Hematopoietic multipotent progenitor cell treated with erythropoietin and hydrocortisone succinate and interleukin-3 and kit ligand, for 6 days (in vitro differentiated cells): ENCODE data around the gene ZNF835.
A peak's percentile ranks its signal among the peaks of the same experiment; 100 is the strongest.
"Not testable (repeated sequence)": the region's sequence is repeated elsewhere in the genome, so short reads cannot be mapped to it uniquely, and the experiment has no call there.

Source experiments
- DNase-seq: peaks from one replicate; pipeline ENCODE4 v3.0.0-alpha.2; 2015

The ZNF835 gene

DNA sequence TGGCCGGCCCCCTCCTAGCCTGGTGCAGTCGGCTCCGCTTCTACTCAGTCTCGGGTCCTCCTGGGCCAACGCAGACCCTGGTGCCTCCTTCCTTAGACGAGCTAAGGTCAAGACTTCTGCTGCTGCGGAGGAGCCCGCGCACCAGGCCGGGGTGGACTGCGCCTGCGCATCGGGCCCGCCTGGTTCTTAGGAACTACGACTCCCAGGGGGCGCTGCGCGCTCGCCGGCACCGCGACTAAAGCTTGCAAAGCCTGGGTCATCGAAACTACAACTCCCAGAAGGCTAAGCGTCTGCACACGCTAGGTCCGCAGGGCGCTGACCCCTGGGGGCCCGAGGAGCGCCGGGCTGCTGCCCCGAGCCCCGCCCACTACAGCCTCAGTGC is at the start of gene ZNF835:
TSS of gene ZNF835 (minus strand) at position 145 of the 382 bp plus-strand sequence. CDS start 6,559 bp downstream, outside the sequence.
- peak; percentile 92 for DNase-seq

DNA sequence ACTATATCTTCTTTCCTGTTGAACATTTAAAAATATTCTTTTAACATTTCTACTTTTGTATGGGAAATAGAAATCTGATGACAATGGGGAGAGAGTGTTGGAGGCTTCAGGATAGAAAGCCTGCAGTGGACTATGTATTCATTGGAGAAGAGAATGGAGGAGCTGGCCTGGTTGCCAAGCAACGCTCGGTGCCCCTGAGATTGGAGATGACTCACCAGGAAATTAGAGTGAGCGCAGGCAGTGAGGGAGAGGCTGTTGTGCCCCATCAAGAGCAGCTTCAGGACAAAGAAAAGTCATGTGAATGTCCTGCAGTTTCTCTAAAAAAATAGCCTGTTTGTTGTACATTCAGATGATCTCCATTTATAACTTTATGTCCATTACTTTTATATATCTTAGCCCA is 48.7 kb upstream of the ZNF835 start:
- DNase-seq: no peak

DNA sequence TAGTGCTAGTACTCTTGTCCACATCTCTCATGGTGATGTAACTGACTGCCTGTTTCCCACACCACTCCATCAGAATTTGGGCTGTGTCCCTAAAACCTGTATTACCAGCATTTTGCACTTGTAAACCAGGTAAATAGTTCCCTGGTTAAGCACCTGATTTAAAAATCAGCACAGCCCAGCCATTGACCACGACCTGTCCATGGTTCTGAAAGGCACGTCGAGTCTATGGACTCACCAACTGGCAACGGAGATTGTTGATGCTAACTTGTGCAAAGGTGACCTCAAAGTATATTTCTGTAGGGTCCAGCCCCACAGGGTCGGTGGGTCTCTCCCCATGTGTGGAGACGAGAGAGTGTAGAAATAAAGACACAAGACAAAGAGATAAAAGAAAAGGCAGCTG is 46.7 kb upstream of the ZNF835 start:
- DNase-seq: no peak

DNA sequence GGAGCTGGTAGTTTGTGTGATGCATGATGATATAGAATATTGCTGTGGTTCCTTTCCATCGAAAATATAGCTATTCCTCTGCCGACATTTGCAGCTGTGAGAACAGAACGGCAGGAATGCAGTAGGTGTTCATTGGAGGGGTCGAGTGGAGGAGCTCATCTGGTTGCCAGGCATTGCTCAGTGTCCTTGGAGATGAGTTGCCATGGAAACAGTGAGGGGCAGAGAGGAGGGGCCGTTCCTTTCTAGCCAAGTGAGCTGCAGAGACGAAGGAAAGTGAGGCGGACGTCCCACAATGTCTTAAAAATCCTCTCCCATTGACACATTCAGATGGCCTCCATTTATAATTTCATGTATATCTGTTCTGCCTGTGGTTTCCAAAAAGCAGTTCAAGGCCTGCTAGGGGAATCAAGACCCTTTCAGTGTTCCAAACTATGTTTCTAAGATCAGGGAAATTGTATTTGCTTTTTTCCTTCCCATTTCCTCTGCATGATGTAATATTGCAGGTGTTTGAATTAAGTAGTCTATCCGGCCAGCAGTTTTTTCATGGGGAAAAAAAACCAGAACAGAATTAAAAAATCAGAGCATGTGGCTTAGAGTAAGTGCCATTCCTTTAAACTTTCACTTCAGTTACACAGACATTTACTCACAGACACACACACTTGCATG is 41.2 kb upstream of the ZNF835 start:
- no peak for DNase-seq

DNA sequence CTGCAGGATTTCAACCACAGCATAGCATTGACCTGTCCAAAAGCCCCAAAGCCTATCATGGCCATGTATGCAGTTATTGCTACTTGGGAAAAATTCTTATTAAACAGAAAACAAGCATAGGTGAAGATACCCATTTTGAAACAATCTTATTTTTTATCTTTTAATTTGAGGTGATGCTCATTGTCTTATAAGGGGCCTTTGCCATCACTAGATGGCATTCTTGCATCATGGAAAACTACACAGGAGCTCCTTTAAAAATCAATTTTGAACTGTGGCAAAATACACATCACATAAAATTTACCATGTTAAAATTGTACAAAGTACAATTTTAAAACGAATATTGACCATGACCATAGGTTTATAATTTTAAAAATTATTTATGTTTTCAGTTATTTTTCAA is 38.9 kb upstream of the ZNF835 start:
- DNase-seq: no peak

DNA sequence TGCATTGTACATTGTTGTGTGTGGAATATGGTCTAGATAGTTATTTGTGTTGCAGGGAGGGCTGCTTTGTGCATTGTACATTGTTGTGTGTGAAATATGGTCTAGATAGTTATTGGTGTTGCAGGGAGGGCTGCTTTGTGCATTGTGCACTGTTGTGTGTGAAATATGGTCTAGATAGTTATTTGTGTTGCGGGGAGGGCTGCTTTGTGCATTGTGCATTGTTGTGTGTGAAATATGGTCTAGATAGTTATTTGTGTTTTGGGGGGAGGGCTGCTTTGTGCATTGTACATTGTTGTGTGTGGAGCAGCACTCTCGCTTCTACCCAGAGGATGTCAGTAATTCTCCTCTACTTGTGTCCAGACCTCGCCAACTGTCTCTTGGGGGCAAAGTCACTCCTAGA is 36.3 kb upstream of the ZNF835 start:
- DNase-seq: no peak

DNA sequence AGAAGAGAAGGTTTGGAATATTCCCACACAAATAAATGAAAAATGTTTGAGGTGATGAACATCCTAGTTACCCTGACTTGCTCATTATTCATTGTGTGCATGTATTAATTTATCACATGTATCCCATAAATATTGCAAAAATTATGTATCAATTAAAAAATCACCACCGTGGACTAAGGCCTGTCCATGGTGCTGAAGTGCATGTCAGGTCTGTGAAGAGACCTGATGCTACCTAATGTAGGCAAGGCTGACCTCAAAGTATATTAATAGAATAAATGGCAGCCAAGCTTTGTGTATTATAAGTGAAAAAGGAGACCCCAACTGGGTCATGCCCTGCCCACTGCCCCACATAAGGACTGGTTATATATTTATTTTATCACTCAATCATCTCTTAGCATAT is 34.4 kb upstream of the ZNF835 start:
- peak; percentile 22 for DNase-seq

DNA sequence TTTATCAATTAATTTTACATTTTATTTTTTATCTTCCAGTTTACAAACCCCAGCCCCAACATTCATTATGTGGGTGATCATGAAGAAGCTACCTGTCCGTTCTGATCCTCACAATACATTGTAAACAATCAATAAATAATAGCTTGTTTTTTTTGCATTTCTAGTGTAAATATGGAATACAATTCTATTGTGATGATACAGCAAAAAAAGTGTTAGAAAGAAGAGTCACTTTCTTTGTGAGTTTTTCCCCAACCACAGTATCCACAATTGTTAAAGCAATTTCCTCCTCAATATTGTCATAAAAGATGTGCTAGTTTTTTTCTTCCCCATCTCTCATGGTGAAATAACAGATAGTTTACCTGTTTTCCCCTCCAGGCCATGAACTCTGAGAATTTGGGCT is 30.3 kb upstream of the ZNF835 start:
- no peak for DNase-seq

DNA sequence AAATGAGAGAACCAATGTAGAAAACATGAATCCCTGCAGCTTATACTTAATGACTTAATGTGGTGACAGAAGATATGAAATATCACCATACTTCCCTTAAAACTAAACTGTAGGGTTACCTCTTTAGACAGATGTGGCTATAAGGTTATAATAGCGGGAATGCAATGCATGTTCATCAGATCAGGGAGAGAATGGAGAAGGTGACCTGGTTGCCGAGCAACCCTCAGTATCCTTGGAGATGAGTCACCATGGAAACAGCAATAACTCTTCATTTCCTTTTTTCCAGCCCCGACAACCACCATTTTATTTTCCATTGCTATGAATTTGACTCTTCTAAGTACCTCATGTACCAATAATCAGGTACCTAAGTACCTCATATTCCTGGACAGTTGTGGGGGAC is 28.0 kb upstream of the ZNF835 start:
- DNase-seq: no peak

DNA sequence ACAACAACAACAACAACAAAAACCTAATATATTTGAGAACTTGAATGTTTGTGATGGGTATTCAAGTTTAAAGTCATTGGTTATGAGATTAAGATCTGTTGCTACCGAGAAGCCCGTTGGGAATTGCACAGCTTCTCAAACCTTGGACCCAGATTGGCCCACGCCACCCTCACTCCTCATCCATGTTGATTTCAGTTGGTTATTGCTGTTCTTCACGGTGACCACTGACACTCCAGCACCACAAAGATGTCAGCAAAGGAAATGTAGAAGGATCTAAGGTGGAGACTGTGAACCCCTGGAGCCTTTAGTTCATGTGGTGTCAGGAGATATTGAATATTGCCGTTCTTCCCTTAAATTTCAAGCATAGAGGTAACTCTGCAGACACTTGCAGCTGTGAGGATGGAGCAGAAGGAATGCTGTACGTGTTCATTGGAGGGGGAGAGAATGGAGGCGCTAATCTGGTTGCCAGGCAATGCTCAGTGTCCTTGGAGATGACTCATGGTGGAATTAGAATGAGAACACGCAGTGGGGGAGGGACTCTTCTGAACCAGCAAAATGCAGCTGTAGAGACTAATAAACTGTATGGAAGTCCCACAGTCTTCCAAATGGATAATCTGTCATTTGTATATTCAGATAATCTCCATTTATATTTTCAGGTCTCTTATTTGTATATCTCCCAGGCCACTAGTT is 20.8 kb upstream of the ZNF835 start:
- no peak for DNase-seq

DNA sequence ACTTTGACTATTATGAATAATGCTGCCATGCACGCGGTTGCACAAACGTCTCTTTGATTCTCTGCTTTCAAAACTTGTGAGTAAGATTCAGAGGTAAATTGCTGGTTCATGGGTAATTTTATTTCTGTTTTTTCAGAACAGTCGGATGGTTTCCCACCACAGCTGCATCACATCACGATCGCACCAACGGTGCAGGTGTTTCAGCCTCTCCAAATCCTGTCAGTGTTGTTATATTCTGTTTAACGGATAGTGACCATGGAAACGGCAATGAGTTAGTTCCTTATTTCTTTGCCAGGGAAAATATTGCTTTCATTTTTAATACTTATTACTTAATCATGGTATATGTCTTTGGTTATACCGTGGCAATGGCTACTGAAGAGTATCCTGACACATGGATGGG is 19.1 kb upstream of the ZNF835 start:
- DNase-seq: peak; percentile 7

DNA sequence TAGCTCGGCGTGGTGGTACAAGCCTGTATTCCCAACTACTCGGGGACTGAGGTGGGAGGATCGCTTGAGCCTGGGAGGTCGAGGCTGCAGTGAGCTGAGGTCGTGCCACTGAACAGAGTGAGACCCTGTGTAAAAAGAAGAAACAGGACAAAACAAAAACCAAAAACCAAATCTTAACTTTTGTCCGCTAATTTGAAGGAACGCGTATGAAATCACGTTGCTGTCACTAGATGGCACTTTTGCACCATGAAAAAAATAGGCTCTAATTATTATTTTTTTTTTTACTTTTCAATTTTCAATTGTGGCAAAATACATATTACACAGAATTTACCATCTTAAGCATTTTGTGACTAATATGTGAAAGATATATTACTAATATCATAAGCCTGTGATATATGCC is 17.6 kb upstream of the ZNF835 start:
- no peak for DNase-seq

DNA sequence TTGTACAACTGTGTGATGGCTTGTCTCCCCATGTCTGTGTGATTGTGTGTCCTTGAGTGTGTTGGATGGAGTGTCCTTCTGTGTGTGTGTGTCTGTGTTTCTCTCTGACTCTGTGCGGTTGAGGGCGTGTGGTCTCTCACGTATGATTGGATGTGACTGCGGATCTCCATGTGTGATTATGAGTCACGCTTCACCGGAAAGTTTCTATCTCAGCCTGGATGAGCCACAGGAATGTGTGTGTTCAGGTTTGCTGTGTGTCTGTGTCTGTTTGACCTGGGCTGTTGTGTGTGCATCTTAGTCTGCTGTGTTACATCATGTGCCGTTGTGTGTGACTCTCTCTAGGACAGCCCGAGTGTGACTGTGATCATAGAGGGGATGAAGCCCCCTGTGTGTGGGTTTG is 15.5 kb upstream of the ZNF835 start:
- DNase-seq: no peak

DNA sequence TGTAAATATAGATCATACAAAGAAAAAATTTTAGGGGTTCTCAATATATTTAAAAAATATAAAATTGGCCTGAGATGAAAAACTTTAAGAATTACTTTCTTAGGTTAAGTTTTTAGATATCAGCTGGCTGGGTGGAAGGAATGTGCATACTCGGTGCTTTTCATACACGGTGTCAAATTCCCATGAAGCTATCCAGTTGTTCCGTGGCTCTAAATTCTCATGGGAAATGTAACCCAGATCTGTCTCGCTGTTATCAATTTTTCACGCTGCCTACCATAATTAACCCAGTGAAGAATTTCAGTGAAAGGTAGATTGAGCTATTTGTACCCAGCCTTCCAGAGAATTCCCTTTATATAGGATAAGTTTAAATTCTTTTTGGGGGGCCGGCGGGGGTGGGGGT is 11.6 kb upstream of the ZNF835 start:
- no peak for DNase-seq

DNA sequence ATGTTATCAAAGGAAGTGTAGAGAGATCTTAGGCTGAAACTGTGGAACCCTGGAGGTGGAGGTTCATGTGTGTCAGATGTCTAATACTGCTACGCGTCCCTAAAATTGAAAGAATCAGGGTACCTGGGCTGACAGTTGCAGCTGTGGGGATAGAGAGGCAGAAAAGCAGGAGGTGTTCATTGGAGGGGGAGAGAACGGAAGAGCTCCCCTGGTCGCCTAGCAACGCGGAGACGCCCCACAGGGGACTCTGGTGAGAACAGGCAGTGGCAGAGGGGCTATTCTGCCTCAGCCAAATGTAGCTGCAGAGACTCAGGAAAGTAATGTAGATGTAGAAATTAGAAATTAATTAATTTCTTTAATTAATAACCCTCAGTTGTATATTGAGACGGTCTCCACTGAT is 10.1 kb upstream of the ZNF835 start:
- no peak for DNase-seq

DNA sequence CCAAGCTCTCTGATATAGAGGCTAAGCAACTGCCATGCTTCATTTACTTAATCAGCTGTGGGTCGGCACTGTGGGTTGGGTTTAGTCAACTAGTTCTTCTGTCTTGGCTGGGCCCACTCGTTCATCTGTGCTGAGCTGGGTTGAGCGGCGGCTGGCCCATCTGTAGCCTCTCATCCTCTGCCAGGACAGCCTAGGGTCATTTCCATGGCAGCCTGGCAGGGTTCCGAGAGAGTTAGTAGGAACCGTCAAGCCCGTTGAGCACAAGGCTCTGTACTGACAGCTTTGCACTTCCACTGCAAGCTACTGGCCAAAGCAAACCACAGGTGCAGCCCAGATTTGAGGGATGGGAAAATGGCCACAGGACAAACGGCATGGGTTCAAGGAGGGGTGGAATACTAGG is 6.6 kb upstream of the ZNF835 start:
- DNase-seq: no peak

DNA sequence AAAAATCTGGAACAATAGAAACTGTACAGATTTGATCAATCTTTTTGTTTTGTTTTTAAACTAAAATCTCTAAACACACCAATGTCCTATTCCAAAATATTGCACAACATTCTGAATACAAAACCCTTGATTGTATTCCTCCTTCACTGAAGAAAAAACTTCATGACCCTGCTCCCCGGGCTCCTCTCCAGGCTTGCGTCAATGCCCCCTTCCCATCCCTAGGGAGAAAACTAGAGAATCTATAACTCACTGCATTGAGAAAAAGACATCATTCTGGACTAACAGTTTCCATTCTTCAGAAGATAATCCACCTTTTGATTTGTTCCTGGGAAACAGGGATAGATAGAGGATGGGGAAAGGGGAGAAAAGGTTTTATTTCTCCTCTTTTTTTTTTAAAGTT is 1.1 kb upstream of the ZNF835 start:
- DNase-seq: not testable (repeated sequence)

DNA sequence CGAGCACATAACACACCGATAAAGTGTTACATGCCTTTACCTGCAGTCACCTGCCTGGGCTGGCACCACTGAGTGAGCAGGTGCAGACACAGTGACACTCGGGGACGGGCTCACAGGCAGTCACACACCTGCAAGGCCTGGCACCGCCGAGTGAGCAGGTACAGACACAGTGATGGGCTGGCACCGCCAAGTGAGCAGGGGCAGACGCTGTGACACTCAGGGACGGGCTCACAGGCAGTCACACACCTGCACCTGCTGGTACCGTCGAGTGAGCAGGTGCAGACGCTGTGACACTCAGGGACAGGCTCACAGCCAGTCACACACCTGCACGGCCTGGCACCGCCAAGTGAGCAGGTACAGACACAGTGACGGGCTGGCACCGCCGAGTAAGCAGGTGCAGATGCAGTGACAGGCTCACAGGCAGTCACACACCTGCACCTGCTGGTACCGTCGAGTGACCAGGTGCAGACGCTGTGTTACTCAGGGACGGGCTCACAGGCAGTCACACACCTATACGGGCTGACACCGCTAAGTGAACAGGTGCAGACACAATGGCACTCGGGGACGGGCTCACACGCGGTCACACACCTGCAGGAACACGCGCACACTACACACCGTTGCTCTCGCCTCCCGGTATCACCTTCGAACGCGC is 470 bp downstream of the ZNF835 start:
- no peak for DNase-seq

DNA sequence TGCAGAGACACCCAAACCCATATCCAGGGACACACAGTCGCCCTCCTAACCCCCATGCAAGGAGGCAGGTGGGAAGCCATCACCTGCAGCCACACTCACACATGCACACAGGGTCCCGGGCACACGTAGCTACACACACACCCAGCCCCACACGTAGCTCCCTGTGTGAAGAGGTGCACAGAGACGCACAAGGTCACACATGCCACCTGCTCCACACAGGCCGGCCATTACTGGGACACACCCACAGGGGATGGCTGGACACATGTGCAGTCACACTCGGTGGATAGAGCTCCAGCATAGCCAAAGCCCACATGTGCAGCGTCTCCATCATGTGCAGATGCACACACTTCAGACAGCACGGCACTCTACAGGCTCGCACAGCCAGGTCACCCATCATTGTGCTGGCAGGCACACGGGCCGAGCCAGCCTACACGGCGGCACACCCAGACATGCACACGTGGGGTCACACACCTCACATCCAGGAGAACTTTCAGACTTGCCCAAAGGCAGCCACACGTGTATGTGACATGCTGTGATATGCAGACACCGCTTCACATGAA is 1.1 kb downstream of the ZNF835 start:
- no peak for DNase-seq

DNA sequence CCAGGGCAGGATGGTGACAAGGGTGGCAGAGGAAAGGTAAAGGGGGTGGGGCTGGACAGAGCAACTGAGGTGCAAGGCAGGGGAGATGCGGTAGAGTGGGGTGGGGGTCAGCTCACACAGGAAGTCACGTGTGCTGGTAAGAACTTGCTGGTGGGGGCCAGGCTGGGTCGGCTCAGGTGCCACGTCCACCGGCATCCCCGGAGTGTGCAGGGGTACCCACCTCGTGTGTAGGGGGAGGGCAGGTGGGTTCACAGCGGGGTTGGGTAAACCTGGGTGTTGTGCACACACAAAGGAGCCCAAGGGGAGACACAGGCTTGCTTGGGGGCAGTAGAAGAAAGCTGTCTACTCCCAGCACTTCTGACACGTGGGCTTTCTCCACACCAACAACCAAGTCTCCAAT is 2.9 kb downstream of the ZNF835 start:
- DNase-seq: no peak

DNA sequence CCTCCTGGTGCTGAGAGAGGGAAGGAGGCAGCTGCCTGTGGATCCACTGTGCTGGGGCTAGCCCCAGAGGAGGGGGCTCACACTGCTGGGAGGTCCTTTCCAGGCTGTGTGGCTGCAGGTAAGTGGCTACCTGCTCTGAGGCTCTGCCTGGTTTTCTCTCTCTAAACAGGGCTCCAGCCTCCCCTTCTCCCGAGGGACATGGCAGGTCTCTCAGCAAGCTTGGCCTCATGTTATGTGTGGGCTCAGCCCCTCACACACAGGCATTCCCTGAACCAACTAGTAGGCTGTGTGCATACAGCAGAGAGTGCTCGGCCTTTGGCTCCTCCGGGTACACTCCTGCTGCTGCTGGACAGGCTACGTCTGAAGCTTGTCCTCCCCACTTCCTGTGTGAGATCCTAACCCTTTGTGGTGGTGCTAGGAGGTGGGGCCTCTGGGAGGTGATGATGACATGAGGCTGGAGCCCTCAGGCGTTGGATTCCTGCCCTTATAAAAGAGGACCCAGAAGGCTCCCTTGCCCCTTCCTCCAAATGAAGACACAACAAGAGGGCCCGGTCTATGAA is 4.2 kb downstream of the ZNF835 start:
- DNase-seq: no peak

DNA sequence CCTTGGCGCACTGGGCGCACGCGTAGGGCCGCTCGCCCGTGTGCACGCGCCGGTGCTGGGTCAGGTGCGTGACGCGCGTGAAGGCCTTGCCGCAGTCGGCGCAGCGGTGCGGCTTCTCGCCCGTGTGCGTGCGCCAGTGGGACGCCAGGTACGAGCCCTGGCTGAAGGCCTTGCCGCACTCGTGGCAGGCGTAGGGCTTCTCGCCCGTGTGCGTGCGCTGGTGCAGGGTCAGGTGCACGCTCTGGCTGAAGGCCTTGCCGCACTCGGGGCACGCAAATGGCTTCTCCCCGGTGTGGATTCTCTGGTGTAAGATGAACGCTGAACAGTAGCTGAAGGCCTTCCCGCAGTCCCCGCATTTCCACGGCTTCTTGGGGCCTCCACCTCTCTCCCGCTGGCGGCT is 7.0 kb downstream of the ZNF835 start:
- no peak for DNase-seq

DNA sequence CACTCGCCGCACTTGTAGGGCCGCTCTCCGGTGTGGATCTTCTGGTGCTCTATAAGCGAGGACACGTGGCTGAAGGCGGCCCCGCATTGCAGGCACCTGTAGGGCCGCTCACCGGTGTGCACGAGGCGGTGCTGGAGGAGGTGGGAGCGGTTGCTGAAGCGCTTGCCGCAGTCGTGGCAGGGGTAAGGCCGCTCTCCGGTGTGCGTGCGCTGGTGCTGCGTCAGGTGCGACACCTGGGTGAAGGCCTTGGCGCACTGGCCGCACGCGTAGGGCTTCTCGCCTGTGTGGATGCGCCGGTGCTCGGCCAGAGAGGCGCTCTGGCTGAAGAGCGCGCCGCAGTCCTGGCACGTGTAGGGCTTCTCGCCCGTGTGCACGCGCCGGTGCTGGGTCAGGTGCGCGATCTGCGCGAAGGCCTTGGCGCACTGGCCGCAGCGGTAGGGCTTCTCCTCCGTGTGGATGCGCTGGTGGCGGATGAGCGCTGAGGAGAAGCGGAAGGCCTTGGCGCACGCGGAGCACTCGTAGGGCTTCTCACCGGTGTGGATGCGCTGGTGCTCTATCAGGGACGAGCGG is 7.5 kb downstream of the ZNF835 start:
- no peak for DNase-seq

DNA sequence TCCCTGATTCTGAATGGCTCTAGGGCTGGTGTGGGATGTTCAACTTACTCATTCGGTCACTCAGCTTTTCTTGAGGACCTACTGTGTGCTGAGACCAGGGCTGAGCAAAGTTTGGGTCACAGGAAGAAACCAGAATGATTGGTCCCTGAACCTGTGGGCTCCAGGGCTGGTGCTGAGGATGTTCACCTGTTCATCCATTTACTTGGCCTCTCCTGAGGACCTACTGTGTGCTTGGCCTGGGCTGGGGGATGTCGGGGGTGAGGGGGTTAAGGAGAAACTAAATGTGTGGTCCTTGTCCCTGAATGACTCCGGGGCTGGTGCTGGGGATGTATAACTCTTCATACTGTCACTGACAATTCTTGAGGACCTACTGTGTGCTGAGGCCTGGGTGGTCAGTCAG is 10.3 kb downstream of the ZNF835 start:
- no peak for DNase-seq
